ENCODE data around the gene HBE1.
"Not testable (repeated sequence)": the region's sequence is repeated elsewhere in the genome, so short reads cannot be mapped to it uniquely, and the experiment has no call there.

Gene HBE1

DNA sequence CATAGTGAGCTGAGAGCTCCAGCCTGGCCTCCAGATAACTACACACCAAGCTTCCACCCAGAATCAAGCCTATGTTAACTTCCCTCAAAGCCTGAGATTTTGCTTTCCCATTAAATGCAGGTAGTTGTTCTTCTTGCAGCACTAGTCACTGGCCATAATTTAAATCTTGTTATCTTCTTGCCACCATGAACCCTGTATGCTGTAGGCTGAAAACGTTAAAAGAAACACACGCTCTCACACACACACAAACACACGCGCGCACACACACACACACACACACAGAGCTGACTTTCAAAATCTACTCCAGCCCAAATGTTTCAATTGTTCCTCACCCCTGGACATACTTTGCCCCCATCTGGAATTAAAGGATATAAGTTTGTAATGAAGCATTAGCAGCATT, 16.3 kb downstream of the HBE1 start:
- not testable (repeated sequence) for DNase-seq (ENCODE audit: low spot score)

DNA sequence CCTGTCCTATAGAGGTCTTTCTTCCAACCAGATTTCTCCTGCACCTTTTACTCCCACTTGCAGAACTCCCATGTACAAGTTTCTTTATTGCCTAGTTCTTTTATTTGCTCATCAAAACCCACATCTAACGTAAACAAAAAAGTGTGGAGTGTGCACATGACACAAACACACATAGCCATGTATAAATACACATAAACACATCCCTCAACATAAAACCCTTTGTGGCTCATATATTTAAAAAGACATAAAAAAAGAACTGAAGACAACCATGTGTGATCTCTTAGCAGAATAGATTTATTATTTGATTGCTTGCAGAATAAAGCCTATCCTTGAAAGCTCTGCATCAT, 16.9 kb downstream of the HBE1 start:
- DNase-seq (ENCODE audit: low spot score): no peak

DNA sequence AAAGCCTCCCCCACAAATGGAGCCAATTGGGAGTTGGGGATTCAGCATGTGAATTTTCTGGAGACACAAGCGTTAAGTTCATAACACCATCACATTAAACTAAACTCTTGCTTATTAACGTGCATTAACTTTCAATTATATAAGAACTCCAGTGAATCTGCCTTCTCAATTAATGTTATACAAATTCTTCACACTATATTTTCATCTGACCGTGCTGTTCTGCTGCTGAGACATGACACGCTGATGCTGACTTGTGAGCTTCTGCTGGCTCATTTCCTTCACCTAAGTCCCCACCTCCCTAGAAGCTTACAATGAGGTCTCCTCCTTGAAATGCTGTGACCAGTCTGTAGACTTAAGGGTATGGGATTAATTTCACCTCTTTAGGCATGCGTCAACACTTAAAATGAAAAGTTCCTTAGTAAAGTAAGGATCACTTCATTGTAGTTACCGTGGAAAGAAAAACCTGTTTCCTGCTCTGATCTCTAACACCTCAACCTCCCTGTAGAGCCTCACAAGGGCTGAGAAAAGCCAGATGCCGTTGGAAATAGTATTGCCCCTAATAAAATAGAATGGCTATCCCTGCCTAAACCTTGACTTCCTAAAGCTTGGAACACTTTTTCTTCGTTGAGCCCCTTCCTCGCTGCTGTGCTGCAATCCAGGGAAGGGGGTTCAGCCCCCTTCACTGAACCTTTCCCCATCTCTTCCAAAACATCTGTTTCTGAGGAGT, 17.4 kb downstream of the HBE1 start:
- no peak for DNase-seq (ENCODE audit: low spot score)

DNA sequence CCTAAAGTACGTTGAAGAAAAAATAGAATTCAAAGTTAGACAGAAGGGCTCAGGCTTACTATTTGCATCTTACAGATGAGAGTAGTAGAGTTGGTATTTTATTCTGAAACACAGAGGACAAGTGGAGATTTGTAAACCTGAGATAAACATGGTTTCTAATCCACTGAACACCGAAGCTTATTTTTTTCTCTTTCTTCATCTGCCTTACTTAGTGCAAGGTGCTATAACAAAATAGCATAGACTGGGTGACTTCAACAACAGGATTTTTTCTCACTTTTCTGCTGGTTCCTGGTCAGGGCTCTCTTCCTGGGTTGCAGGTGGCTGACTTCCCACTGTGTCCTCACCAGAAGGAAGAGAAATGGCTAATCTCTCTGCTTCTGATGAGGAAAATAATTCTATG, 18.0 kb downstream of the HBE1 start:
- DNase-seq (ENCODE audit: low spot score): no peak

DNA sequence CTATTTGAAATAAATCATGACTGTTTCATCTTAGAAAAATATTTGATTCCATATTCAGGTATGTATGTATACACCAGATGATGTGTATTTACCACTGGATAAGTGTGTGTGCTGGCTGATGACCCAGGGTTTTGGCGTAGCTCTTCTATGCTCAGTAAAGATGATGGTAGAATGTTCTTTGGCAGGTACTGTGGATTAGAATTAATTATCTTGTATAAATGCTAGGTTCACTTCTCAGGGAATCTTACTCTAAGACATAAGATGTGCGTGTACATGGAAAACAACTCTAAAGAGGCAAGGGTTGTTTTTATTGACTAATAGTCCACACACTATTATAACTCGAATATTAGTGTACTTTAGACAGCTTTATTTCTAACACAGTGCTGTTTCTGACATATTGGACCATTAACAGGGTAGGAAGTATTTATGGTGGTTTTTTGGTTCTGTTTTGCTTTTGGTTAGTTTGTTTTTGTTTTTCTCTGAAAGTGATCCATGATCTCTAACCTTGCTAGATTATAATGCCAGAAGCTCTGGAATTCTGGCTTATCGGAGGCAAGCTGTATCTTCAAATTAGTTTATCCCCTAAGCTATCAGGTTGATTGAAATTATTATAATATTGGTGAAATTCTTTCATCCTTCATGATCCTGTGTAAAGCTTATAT, 19.1 kb downstream of the HBE1 start:
- DNase-seq (ENCODE audit: low spot score): no peak

DNA sequence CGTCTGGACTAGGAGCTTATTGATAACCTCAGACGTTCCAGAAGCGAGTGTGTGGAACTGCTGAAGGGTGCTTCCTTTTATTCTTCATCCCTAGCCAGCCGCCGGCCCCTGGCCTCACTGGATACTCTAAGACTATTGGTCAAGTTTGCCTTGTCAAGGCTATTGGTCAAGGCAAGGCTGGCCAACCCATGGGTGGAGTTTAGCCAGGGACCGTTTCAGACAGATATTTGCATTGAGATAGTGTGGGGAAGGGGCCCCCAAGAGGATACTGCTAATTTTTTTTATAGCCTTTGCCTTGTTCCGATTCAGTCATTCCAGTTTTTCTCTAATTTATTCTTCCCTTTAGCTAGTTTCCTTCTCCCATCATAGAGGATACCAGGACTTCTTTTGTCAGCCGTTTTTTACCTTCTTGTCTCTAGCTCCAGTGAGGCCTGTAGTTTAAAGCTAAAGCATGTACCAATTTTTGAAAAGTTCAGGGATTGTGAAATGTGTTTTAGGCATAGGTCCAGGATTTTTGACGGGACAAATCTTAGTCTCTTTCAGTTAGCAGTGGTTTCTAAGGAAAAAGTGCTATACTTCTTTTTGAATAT, 19.8 kb downstream of the HBE1 start, which contains the start of gene HBG1:
Gene HBG1 (minus strand): TSS at position 51 of the 590 bp plus-strand sequence. CDS start 53 bp downstream, outside the sequence.
- not testable (repeated sequence) for DNase-seq (ENCODE audit: low spot score)

DNA sequence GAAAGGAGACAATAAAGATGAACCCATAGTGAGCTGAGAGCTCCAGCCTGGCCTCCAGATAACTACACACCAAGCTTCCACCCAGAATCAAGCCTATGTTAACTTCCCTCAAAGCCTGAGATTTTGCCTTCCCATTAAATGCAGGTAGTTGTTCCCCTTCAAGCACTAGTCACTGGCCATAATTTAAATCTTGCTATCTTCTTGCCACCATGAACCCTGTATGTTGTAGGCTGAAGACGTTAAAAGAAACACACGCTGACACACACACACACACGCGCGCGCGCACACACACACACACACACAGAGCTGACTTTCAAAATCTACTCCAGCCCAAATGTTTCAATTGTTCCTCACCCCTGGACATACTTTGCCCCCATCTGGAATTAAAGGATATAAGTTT, 21.2 kb downstream of the HBE1 start:
- DNase-seq (ENCODE audit: low spot score): not testable (repeated sequence)

DNA sequence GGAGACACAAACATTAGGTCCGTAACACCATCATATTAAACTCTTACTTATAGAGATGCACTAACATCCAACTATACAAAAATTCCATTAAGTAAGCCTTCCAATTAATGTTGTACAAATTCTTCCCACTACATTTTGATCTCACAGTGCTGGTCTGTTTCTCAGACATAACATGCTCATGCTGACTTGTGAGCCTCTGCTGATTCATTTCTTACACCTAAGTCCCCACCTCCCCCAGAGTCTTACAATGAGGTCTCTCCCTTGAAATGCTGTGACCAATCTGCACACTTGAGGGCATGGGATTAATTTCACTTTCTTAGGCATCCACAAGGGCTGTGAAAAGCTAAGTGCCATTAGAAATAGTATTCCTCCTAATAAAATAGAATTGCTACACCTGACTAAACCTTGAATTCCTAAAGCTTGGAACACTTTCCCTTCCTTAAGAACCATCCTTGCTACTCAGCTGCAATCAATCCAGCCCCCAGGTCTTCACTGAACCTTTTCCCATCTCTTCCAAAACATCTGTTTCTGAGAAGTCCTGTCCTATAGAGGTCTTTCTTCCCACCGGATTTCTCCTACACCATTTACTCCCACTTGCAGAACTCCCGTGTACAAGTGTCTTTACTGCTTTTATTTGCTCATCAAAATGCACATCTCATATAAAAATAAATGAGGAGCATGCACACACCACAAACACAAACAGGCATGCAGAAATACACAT, 22.1 kb downstream of the HBE1 start:
- no peak for DNase-seq (ENCODE audit: low spot score)

DNA sequence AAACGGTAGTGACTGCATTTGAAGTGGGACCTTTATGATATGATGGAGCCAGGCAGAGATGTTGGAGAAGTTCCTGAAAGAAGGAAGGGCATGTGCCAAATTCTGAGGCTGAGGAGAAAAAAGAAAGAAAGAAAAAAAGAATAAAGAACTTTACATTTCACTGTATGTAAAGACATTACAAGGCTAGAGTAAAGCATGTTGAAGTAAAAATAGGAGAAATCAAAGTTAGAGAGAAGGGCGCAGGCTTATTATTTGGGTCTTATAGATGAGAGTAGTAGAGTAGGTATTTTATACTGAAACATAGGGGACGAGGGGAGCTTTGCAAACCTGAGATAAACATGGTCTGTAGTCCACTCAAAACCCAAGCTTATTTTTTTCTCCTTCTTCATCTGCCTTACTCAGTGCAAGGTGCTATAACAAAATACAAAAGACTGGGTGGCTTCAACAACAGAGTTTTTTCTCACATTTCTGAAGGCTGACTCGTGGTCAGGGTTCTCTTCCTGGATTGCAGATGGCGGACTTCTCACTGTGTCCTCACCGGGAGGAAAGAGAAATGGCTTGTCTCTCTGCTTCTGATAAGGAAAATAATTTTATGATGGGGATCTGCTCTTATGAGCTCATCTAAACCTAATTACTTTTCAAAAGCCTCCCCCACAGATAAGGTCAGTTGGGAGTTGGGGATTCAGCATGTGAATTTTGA, 22.8 kb downstream of the HBE1 start:
- DNase-seq (ENCODE audit: low spot score): no peak

DNA sequence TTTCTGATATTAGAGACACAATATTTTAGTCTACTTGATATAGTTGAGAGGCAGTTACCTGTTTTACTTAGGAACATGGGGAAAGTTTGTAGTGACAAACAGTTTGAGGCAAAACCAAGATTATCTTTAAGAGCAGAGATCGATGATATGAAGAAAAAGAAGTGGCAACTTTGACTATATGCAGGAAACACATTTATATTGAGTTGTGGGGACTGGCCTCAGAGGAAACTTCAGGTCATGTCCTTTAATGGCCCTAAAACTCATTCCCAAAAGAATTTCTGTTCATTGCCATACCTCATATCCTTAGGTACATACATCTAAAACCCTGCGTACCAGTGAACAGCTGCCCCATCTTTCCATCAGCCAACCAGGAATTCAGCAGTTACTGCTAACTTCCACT, 24.6 kb downstream of the HBE1 start:
- DNase-seq (ENCODE audit: low spot score): no peak

DNA sequence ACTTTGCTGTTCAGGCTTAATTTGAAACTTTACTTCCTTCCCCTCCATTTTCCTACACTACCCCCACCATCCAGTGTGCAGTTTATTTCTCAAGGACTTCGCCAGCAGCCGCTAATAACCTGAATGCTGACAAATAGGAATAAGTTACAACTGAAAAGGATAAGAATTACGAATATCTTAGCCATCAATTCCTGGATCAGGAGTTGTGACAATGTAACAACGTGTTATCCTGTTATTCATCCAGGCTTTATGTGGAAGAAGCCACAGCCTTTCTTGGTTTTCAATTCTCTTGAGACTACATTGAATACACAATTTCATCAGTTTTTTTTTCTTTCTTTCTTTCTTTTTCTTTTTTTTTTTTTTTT, 25.9 kb downstream of the HBE1 start:
- no peak for DNase-seq (ENCODE audit: low spot score)

DNA sequence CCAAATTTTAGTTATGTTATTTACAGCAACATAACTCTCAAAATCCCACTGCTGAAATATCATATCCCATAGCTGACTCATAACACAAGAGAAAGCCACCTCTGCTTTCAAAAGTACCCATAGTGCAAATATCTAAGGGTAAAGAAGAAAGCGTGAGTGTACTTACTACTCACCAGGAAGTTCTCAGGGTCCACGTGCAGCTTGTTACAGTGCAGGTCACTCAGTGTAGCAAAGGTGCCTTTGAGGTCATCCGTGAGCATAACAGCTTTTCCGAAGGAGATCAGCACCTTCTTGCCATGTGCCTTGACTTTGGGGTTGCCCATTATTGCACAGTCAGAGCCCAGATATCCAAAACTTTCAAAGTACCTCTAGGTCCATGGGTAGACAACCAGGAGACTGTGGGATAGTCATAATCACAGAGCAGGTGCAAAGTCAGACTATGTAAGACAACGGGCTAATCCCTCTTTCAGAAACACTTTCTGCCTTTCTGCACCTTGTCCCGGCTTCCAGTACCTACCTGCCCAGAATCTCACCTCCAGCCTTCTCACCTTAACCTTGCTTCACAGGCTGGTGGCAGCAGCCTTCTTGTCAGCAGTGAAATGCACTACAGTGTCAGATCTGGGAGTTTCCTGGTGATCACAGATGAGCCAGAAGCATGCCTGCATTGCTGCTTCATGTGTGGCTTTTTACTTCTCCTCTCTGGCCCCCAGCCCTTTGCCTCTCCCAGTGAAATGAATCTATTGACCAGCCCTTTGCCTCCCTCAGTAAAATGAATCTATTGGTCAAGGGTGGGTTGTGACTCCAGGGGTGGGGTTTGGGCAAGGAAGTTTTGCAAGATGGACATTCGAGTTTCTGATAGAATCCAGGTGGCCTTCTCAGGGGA, 26.6 kb downstream of the HBE1 start:
- DNase-seq (ENCODE audit: low spot score): no peak

DNA sequence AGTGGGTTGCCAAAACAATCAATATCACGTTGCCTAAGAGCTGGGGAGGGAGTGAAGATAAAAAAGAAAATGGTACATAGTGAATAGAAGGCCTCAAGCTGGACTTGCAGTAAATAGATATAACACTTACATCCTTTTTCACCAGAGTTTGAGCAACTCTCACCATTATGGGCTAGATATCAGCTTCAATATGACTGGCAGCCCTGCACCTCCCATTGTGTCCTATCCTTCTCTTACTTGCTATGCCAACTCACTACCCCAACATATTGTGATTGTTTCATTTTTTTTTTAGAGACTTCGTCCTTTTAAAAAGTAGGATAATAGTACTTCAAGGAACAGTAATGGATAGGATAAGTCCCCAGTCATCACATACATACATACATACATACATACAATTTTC, 27.5 kb downstream of the HBE1 start:
- DNase-seq (ENCODE audit: low spot score): no peak

DNA sequence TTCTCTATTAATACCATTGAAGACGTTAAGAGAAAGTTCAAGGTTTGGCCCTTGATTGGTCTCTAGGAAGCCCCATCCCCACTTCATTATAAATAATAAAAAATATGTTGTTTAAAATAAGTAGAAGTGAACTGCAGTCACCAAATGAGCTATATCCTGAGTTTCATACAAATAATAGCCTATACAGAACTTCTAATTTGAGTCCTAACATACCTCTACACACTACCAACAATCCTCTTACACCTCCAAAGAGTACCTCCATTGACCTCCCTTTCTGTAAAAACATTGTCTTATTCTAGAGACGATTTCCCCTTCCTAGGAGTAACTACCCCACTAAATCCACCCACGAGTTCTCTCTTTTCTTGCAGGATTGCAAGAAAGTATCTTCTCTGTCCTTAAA, 28.3 kb downstream of the HBE1 start:
- no peak for DNase-seq (ENCODE audit: low spot score)

DNA sequence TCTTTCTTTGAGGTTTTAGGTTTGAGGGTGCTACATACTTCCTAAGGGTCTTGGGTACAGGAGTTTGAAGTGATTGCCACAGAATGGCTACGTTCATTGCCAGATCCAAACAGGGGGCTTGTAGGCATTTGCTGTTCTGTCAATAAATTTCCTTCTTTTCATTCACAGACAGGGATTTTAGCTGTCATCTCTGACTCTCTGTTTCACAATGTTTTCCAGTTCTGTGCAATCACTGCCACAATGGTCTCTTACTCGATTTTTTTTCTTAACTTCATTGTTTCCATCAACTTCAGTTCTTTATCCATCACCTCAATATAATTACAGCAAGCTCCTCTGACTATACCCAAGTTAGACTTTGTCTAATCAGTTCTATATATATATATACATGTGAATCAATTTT, 29.3 kb downstream of the HBE1 start:
- DNase-seq (ENCODE audit: low spot score): no peak

DNA sequence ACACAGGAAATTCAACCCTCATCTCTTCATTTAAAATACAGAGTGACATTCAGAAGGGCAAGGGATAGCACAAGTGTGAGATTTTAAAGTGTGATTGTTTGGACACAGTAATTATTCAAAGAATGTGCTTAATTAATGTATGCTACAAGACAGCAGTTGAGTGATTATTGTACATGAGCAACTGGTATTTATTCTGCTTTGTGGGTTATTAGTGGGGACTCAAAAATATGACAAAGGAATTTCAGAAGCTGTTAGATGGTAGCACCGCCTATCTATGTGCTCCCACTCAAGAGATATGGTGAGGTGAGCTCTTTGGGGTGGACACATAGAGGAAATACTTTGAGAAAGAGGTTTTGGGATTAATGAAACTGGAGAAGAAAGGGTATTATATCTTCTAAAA, 29.7 kb downstream of the HBE1 start:
- DNase-seq (ENCODE audit: low spot score): no peak

DNA sequence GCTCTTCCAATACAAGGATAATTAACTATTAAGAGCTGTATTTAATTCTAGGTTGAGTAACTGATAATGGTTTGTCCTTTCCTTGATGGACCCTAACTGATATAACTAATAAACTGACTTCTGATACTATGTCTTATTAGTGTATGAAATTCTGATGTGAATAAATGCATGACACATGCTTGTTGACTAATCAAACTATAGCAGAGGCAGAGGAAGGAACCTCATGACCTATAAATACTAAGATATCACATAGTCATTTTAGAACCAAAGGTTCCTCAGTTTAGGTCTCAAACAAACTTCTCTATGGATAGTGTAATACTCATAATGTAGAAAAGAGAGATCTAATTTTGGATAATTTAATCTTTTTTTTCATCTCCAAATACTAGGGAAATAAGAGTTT, 30.7 kb downstream of the HBE1 start:
- no peak for DNase-seq (ENCODE audit: low spot score)

DNA sequence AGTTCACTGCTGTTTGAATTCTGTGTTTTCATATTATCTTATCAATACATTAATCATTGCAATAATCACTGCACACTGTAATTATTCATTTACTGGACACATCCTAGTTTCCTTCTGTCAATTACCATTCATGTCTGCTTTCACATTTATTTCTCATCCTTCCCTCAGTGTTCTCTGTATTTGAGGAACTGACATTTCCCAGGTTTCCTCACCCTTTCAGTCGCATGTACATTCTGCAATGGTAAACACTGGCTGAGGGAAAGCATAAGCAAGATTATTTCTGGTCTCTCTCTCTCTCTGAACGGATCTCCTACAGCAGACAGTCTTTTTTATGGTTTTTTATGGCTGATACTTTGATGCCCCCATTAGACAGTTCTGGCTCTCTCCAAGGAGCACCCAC, 31.3 kb downstream of the HBE1 start:
- DNase-seq (ENCODE audit: low spot score): no peak

DNA sequence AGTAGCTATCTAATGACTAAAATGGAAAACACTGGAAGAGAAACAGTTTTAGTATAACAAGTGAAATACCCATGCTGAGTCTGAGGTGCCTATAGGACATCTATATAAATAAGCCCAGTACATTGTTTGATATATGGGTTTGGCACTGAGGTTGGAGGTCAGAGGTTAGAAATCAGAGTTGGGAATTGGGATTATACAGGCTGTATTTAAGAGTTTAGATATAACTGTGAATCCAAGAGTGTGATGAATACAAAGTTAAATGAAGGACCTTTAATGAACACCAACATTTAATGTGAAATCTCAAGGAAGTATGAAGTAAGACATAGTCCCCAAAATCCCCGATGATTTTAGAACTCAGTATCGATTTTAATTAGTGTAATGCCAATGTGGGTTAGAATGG, 32.3 kb downstream of the HBE1 start:
- no peak for DNase-seq (ENCODE audit: low spot score)

DNA sequence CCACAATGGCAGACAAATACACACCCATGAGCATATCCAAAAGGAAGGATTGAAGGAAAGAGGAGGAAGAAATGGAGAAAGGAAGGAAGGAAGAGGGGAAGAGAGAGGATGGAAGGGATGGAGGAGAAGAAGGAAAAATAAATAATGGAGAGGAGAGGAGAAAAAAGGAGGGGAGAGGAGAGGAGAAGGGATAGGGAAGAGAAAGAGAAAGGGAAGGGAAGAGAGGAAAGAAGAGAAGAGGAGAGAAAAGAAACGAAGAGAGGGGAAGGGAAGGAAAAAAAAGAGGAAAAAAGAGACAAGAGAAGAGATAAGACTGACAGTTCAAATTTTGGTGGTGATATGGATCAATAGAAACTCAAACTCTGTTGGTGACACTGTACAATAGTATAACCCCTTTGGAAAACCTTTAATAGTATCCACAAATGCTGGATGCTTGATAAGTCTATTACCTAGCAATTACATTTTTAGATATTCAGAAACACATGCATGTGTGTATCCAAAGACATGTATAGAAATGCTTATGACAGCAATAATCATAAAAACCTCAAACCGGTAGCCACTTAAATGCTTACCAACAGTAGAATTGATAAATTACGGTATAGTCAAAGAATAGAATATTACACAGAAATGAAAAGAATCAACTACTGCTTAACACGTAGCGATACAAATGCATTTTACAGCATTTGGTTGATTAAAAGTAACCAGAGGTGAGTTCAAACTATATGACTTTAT, 34.2 kb downstream of the HBE1 start:
- DNase-seq (ENCODE audit: low spot score): no peak

DNA sequence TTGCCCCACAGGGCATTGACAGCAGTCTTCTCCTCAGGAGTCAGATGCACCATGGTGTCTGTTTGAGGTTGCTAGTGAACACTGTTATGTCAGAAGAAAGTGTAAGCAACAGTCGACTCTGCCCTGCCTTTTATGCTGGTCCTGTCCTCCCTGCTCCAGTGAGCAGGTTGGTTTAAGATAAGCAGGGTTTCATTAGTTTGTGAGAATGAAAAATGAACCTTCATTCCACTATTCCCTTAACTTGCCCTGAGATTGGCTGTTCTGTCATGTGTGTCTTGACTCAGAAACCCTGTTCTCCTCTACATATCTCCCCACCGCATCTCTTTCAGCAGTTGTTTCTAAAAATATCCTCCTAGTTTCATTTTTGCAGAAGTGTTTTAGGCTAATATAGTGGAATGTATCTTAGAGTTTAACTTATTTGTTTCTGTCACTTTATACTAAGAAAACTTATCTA, 35.3 kb downstream of the HBE1 start, which contains the start of gene HBD:
Gene HBD (minus strand): TSS at position 103 of the 454 bp plus-strand sequence. CDS start 50 bp downstream, at position 53.
- no peak for DNase-seq (ENCODE audit: low spot score)

All from germinal center (tissue), 1 donor.